GM21786 (cell line): ENCODE data around the gene MPDZ.

Experiments used
- ATAC-seq: cut with Tn5 transposase; IDR thresholded peaks from one replicate; pipeline ENCODE4 v1.9.1; 2021; ENCODE audit not compliant: unreplicated experiment

Gene MPDZ

DNA sequence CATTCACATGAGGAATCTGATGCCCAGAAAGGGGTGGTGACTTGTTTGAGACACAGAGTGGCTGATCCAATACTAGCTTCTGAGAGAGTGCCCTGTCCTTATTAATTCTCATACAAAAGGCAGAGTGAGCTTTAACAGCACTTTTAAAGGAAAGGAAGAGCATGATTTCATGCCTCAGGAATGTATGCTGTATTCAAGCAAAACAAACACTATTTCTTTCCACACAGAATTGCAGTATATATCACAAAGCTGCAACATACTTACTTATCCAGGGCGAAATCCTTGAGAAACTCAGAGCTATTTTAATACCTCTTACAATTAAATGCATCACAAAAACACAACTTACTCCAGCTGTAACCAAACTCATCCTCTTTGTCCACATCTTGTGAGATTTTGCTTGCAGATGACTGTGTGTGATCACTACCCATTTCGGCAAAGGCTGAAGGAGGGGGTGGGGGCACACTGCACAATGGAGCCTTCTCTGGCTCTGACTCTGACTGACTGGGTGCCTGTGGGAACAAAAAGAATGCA is 139.8 kb downstream of the MPDZ start:
- ATAC-seq: no peak

DNA sequence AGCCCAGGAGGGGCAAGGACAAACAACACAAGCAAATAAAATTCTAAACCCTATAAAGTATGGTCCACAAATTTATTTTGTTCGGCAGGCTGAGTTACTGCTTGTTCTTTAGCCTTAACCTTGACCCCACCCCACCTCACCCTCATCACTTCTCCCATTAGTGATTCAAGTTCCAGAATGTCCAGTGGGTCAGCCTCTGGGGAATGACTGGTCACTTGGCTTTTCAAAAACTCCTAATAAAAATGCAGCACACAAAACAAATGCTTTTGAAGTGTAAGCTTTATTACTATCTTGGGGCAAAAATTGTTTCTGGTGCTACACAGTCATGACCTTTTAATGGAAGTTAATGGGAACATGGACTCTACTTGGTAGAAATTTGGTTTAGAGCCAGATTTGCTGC is 142.1 kb downstream of the MPDZ start:
- no peak for ATAC-seq

GRCh38 chr9:13131991-13132390 is 147.5 kb downstream of the MPDZ start:
- ATAC-seq: no peak

DNA sequence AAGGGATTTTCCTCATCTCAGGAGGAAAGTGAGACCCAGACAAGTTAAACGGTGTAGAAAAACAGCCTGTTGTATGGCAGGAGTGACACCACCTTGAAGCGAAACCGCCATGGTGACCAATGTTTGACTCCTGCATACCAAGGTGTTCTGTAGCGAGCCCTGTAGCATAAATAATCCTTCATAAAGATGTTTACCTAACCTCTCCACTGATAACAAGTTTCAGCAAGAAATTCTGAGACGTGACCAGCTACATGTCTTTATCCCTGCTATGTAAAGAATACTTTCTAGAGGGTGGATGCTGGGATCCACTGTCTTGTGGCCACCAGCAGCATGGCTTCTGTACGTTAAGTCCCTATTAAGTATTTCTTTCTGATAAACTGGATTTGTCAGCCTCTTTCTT is 148.1 kb downstream of the MPDZ start:
- no peak for ATAC-seq

DNA sequence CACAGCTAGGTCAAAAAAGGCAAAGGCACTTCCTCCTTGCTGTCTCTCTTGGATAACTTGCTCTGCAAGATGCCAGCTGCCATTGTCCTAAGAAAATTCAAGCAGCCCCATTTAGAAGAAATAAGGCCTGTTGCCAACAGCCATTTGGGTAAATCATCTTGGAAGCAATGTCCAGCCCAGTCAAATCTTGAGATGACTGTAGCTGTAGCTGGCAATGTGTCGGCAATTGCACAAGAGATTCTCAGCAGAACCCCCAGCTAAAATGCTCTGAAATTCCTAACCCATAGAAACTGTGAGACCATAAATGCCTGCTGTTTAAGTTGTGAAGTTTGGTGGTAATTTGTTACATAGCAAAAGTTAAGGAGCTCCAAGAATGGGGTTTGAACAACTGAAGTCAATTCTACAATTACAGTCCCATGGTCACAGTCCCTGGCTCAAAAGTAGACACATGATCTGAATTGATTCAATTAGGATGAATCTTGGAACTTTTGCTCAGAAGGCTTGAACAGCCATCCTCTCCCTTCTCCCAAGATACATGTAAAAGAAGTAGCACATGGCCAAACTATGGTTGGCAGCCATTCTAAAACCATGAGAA is 151.1 kb downstream of the MPDZ start:
- ATAC-seq: no peak

DNA sequence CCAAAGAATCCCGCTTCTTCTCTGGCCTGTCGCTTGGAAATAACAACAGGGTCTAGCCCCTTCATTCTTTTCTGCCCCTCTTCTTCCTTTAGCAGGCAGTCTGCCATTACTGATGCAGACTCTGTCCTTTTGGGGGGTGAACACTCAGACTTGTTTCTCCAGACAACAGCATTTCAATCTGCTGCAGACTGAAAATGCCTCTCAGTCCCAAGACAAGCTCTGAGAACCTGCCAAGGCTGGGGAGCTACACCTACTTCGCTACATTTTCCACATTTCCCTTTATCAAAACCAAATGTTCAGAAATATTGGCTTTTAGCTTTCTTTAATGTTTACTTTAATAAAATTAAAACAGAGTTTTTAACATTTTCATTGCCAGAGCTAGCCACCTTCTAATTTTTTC is 152.4 kb downstream of the MPDZ start:
- ATAC-seq: no peak

- no peak for ATAC-seq
Observed at GRCh38 chr9:13125261-13125660, 154.2 kb downstream of the MPDZ start.

- no peak for ATAC-seq
Observed at GRCh38 chr9:13122756-13123369, 156.6 kb downstream of the MPDZ start.

GRCh38 chr9:13118313-13118712 is 161.2 kb downstream of the MPDZ start:
- ATAC-seq: no peak

GRCh38 chr9:13116292-13116691 is 163.2 kb downstream of the MPDZ start:
- ATAC-seq: no peak

GRCh38 chr9:13113751-13114150 is 165.7 kb downstream of the MPDZ start:
- no peak for ATAC-seq

GRCh38 chr9:13113216-13113615 is 166.3 kb downstream of the MPDZ start:
- no peak for ATAC-seq

- ATAC-seq: no peak
Observed at GRCh38 chr9:13111778-13112177, 167.7 kb downstream of the MPDZ start.

GRCh38 chr9:13110766-13111417 is 168.6 kb downstream of the MPDZ start:
- ATAC-seq: no peak

DNA sequence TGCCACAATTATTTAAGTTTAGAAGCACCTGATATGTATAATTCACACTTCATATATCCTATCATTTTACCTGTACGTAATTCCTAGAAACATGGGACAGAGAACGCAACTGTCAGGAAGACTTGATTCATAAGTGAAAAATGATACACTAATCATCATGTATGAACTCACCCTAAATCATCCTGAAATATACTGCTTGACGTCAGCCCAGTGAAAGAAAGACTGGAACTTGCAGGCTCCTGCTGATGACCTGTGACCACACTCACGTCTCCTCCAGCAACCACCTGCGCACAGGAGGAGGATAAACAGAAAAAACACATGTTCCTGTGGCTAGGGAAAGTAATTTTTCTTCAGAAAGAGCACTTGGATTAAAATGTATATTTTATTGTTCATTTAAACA is 169.7 kb downstream of the MPDZ start:
- no peak for ATAC-seq

GRCh38 chr9:13107008-13107407 is 172.5 kb downstream of the MPDZ start:
- no peak for ATAC-seq

- no peak for ATAC-seq
Observed at GRCh38 chr9:13100914-13101572, 178.4 kb downstream of the MPDZ start.

GRCh38 chr9:13095056-13095455 is 184.4 kb downstream of the MPDZ start:
- no peak for ATAC-seq

DNA sequence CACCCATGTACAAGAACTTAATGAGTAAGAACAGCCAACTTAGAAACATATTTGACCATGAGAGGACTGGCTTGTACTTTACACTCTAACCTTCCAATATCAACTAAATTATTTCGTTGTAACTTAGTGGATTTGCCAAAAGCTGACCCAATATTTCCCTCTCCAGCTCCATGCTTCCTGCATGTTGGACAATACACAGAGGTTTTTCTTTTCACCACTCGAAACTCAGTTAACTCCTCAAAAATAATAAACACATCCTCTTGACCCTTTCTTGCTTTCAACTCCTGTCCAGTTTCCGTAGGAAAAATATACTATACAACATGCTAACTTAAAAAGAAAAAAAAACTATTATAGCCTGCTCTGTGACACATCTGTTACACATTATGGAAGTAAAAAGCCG is 188.9 kb downstream of the MPDZ start:
- no peak for ATAC-seq

DNA sequence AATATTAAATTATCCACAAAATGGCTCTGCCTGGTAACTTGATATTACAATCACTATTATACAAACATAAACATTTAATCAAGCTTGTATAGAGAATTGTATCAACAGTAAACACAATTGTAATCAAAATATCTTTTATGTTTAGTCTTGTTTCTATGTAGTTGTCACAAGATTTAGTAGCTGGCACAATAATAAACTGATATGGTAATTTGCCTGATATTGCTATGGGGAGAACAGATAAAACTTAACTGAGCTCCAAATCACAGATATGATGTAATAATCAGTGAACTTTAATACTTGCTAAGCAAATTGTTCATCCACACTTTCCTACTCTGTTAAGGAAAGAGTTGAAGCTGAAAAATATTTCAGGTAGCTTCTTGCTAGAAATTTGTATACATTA is 189.8 kb downstream of the MPDZ start:
- ATAC-seq: no peak

GRCh38 chr9:13088720-13089427 is 190.6 kb downstream of the MPDZ start:
- ATAC-seq: peak; percentile 71
